GM18511 (cell line): ENCODE results near the gene MVB12B.

ENCODE experiments used
- ATAC-seq: cut with Tn5 transposase; IDR thresholded peaks from one replicate; pipeline ENCODE4 v1.9.1; 2021; ENCODE audit warnings: mild to moderate bottlenecking, moderate library complexity; ENCODE audit not compliant: unreplicated experiment

The MVB12B gene

GRCh38 chr9:126357074-126357473 is 30.4 kb downstream of the MVB12B start:
- no peak for ATAC-seq

GRCh38 chr9:126360073-126360472 is 33.4 kb downstream of the MVB12B start:
- no peak for ATAC-seq

- no peak for ATAC-seq
Measured at GRCh38 chr9:126361810-126362238, 35.2 kb downstream of the MVB12B start.

GRCh38 chr9:126363250-126363649 is 36.6 kb downstream of the MVB12B start:
- no peak for ATAC-seq

- no peak for ATAC-seq
Measured at GRCh38 chr9:126363847-126364671, 37.4 kb downstream of the MVB12B start.

- ATAC-seq, result no peak
Measured at GRCh38 chr9:126365780-126366179, 39.2 kb downstream of the MVB12B start.

- ATAC-seq, result no peak
Measured at GRCh38 chr9:126366366-126367011, 39.9 kb downstream of the MVB12B start.

- ATAC-seq, result no peak
Measured at GRCh38 chr9:126367139-126367538, 40.5 kb downstream of the MVB12B start.

- no peak for ATAC-seq
Measured at GRCh38 chr9:126367616-126368015, 41.0 kb downstream of the MVB12B start.

- ATAC-seq, result no peak
Measured at GRCh38 chr9:126368020-126368419, 41.4 kb downstream of the MVB12B start.

GRCh38 chr9:126371007-126371870 is 44.6 kb downstream of the MVB12B start:
- no peak for ATAC-seq

GRCh38 chr9:126372716-126373115 is 46.1 kb downstream of the MVB12B start:
- no peak for ATAC-seq

GRCh38 chr9:126373241-126373640 is 46.6 kb downstream of the MVB12B start:
- ATAC-seq, result no peak

GRCh38 chr9:126374366-126374781 is 47.7 kb downstream of the MVB12B start:
- ATAC-seq, result no peak

GRCh38 chr9:126375386-126375785 is 48.8 kb downstream of the MVB12B start:
- no peak for ATAC-seq

GRCh38 chr9:126376311-126377175 is 49.9 kb downstream of the MVB12B start:
- no peak for ATAC-seq

GRCh38 chr9:126377176-126377509 is 50.5 kb downstream of the MVB12B start:
- no peak for ATAC-seq

- ATAC-seq, result no peak
Measured at GRCh38 chr9:126377536-126377935, 50.9 kb downstream of the MVB12B start.

- ATAC-seq, result no peak
Measured at GRCh38 chr9:126378761-126379160, 52.1 kb downstream of the MVB12B start.

- no peak for ATAC-seq
Measured at GRCh38 chr9:126379661-126380360, 53.2 kb downstream of the MVB12B start.
